Right ventricle myocardium superior (tissue), 1 donor: ENCODE measurements around the gene KLRC3. TPM values are rescaled to one million over a fixed set of nuclear protein-coding genes. Genes with fewer than 3 reads are reported as not detected.
"Not testable (repeated sequence)": the region's sequence is repeated elsewhere in the genome, so short reads cannot be mapped to it uniquely, and the experiment has no call there.

Experiments used
- ATAC-seq: fragments of 200-7000 bp; cut with Tn5 transposase; one replicate; pipeline ENCODE4 v1.9.1; 2020; ENCODE audit warnings: mild to moderate bottlenecking; ENCODE audit not compliant: poor library complexity
- DNase-seq: peaks from one replicate; pipeline ENCODE4 v3.0.0-alpha.2; 2020
- intact Hi-C: fragments of 100-400 bp; cut with DNase I; formaldehyde crosslinking; loops from one replicate; pipeline ENCODE4 v1.11.2; 2022
- total RNA-seq: library from RNA; stranded (reverse); fragmentation: NEBNext Ultra II Directional; extraction: Animal tissue kit (Norgen Biotek cat#: 25700); gene quantifications from one replicate; pipeline ENCODE4 v1.2.1, GENCODE V29; 2021
- donor health status: DM: no; HTN: yes; CAD: no; lungs with severe emphysema.

The KLRC3 gene
- total RNA-seq, 1 donor from 2014 or later, result not detected

DNA sequence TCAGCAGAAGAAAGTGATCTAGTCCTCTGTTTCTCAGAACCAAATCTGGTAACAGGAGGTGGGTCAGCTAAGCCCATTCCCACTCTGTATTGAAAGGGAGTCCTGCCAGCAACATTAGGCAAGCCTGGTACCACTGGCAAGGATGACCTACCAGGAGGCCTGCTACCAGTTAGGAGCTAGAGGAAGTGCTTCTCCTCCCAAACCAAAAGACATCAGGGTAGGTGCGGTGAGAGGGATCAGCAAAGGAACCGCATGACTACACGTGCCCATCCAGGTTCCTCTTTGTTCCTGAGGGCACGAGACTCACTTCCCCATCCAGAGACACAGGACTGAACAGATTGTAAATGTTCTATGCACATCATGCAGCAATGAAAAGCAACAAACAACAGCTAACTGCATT, 13.7 kb downstream of the KLRC3 start:
- DNase-seq (peak; percentile 38), ATAC-seq (peak; percentile 29)
- intact Hi-C loops, result no loop called here

DNA sequence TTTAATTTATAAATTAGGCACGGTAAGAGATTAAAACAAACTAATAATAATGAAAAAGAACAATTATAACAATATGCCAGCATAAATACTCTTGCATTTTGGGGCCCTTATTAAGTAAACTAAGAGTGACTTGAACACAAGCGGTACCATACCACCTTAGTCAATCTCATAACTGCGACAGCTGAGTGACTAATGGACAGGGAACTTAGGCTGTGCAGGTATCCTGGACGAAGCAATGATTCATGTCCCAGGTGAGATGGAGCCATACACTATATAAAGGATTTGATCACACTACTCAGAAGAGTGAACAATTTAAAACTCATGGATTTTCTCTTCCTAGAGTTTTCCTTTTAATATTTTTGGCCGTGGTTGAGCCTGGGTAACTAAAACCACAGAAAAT, 15.1 kb downstream of the KLRC3 start:
- intact Hi-C loops, result no loop called here
- no peak for ATAC-seq
- DNase-seq, result no peak

DNA sequence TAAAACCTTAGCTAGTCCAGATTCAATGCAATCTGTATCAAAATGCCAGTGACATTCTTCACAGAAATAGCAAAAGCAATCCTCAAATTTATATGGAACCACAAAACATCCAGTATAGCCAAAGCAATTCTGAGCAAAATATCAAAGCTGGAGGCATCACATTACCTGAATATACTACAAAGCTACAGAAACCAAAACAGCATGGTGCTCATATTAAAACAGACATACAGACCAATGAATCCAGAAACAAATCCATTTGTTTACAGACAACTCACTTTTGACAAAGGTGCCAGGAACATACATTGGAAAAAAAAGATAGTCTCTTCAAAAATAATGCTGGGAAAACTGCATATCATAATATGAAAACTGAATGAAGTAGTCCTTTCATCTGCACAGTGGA, 15.6 kb downstream of the KLRC3 start:
- intact Hi-C loops, result no loop called here
- ATAC-seq, result no peak
- DNase-seq, result no peak

DNA sequence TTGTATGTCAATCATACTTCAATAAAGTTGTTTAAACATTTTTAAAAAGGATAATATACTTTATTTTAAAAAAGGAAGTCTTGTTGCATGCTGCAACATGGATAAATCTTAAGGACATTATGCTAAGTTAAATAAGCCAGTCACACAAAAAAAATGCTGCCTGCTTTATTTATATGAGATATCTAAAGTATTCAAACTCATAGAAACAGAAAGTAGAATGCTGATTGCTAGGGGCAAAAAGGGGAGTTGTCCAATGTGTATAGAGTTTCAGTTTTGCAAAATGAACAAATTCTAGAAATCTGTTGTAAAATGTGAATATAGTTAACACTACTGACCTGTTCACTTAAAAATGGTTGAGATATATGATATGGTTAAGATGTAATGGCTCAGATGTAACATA, 19.6 kb downstream of the KLRC3 start:
- no peak for DNase-seq
- no peak for ATAC-seq
- intact Hi-C loops, result no loop called here

DNA sequence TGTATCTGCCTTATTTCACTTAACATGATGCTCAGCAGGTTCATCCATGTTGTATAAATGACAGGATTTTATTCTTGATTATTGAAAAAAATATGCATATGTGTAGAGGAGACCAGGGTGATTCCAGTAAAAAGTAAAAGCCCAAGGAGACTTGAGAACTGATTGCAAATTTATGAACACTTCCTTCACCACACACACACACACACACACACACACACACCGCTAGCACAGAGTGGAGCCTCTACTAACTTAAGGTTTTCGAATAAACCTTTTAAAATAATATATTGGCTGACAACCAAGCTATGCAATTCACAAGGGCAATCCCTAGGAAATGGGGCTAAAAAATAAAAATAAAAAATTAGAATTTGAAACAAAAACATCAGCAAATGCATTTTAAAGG, 22.2 kb downstream of the KLRC3 start:
- DNase-seq (no peak), ATAC-seq (no peak)
- intact Hi-C loops, result no loop called here

DNA sequence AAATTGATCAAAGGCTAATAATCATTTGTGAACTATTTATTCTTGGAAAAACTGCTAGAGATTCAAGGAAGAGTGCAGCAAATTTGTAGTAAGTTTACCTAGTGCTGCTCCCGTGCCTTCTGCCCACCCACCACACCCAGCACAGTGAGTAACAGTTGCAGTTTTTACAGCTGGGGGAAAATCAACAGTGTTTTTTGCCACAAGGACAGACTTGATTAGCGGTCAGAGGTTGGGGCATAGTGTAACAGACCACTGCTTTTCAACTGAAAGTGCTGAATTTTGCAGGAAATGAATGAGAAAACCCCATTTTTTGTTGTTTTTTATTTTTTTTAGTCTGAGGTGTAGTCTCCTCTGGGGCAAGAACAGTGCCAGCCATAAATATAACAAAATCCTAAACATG, 23.1 kb downstream of the KLRC3 start:
- ATAC-seq (no peak), DNase-seq (no peak)
- intact Hi-C loops, result no loop called here

DNA sequence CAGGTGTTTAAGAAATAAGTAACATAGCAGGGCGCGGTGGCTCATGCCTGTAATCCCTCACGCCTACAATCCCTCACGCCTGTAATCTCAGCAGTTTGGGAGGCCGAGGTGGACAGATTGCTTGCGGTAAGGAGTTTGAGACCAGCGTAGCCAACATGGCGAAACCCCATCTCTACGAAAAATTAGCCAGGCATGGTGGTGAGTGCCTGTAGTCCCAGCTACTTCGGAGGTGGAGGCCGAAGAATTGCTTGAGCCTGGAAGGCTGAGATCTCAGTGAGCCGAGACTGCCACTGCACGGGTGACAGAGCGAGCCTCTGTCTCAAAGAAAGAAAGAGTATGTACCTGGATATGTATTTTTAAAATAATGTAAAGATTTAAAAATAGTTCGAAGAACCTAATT, 24.2 kb downstream of the KLRC3 start:
- ATAC-seq, intact Hi-C loops, DNase-seq: not testable (repeated sequence)

DNA sequence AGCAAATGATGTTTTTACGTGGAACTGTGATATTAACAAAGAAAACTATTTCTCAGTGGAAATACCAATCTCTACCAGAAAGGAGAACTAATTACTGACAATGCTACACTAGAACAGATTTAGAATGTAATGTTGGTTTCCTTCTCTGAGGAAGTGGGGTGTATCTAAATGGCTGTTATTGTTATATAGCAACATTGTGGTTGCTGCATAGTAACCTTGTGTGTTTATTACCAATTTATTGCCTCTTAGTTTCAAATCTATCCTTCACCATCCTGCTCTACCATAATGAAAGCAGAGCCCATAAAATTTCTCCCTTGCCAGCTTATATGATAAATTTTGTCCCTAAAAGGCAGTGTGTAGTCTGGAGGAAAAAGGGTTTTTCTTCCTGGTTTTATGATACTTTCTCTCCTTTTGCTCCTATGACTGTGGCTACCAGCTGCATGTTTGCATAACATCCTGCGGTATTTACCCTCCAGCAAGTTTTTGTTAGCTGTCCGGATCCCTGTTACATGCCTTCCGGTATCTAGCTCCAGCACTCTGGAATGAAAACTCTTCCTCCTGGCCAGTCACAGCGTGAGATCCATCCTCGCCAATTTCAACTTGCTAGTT, 24.9 kb downstream of the KLRC3 start:
- ATAC-seq (peak; percentile 82), DNase-seq (no peak)
- intact Hi-C loops, result no loop called here

DNA sequence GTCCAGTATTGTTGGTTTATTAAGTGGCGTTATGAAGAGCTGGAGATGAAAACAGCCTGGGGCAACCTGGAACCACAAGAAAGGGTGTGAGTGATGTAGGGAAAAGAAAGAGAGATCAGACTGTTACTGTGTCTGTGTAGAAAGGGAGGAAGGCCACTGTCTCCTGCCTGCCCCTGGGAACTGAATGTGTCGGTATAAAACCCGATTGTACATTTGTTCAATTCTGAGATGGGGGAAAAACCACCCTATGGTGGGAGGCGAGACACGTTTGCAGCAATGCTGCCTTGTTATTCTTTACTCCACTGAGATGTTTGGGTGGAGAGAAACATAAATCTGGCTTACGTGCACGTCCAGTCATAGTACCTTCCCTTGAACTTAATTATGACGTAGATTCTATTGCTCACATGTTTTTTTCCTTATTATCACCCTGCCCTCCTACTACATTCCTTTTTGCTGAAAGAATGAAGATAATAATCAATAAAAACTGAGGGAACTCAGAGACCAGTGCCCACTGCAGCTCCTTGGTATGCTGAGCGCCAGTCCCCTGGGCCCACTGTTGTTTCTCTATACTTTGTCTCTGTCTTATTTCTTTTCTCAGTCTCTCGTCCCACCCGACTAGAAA, 25.8 kb downstream of the KLRC3 start:
- DNase-seq, ATAC-seq, intact Hi-C loops: not testable (repeated sequence)

DNA sequence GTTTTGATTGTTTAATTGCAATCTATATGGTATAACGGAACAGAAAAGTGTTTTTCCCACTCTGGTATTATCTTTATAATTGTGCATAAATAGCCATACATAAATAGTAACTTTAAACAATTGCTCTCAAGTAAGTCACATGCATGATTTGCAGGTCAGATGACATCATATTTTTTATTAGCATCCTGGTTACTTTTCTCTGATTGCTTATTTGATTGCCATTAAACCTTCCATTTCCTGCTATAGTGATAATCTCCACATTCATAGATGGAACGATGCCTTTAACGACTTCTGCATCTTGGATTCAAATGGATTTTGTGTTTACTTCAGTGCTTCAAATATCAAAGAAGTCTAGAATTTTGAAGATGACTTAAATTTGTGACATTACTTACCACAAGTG, 27.1 kb downstream of the KLRC3 start:
- intact Hi-C loops, result no loop called here
- no peak for ATAC-seq
- DNase-seq, result no peak

DNA sequence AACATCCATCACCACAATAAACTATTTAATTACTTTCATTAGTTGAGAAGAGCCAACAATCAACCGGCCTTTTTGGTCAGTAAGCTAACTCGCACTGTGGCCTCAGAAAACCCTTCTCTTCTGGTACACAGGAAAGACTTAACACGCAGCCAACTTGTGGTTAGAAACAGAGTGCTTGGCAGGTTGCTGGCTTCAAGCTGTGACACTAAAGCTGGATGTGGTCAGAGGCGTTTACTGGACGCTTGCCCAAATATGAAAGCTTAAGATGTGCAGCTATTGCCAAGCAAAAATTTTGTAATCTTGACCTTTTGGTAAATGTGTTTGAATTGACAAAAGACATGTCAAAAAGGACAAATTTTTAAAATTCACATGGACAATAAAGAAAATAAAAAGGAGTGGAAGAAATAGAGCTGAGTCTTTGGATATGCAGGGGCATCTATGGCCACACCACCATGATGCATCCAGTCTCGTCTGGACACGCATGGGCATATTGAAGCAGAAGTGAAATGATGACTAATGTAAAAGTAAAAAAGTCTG, 27.9 kb downstream of the KLRC3 start:
- DNase-seq (peak; percentile 68), ATAC-seq (peak; percentile 89)
- intact Hi-C loops, result no loop called here

DNA sequence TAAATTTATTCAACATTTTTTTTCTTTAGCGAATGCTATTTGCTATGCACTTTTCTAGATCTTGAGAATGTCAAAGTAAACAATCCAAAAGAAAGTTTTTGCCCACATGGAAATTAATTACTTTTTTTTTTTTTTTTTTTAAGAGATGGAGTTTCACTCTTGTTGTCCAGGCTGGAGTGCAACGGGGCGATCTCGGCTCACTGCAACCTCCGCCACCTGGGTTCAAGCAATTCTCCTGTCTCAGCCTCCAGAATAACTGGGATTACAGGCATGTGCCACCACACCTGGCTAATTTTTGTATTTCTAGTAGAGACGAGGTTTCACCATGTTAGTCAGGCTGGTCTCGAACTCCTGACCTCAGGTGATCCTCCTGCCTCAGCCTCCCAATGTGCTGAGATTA, 29.4 kb downstream of the KLRC3 start:
- ATAC-seq, DNase-seq, intact Hi-C loops: not testable (repeated sequence)

DNA sequence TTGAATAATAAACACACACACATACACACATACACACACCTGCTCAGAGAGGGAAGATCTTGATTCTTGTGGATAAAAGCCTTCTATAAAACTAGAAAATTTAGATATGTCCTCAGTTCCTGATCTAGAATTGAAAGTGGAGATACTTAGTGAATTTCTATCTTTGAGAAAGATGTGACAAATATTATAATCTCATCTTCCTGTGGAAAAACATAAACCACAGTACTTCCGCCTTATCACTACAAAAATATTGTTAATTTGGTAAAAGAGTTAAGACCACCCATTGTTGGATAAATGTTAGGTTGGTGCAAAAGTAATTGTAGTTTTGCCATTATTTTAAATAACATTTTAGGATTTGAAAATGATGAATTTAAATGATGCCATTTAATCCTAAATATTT, 30.5 kb downstream of the KLRC3 start, which contains the start of gene KLRK1:
KLRK1 (minus strand) TSS at position 138 of the 400 bp plus-strand sequence. CDS start 1,231 bp downstream, outside the sequence.
- intact Hi-C loops, result no loop called here
- no peak for ATAC-seq
- no peak for DNase-seq

DNA sequence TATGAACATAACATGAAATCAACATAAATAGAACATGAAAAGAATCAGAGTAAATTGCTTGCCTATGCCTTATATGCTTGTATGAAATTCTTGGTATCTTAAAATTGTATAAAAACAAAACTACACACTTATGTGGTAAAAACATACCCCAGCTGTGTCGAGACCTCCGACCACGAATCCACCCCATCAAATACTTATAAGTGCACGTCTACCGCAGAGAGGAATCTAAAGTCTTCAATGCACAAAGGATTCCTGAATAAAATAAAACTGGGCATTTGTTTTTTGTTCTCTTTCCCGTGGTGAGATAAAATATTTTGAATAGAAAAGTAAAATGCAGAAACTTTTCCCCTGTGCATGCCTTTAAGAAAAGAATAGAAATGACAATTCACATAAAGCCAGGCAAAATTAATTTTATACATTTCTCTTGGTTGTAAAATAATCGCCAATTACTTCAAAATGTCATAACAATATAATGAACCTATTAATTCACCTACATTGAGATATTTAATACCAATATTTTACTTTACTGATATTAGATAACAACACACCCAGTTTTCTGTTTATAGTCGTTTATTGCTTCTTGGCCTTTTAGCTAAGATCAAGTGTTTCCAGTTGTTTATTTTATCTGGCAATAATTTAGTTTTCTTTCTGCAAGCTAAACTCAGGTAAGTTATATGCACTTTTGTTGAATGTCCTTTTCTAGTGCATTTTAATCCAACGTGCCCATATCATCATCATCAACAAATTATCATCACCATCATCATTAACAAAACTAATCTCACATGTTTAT, 31.6 kb downstream of the KLRC3 start:
- ATAC-seq (no peak), DNase-seq (no peak)
- intact Hi-C loops, result no loop called here

DNA sequence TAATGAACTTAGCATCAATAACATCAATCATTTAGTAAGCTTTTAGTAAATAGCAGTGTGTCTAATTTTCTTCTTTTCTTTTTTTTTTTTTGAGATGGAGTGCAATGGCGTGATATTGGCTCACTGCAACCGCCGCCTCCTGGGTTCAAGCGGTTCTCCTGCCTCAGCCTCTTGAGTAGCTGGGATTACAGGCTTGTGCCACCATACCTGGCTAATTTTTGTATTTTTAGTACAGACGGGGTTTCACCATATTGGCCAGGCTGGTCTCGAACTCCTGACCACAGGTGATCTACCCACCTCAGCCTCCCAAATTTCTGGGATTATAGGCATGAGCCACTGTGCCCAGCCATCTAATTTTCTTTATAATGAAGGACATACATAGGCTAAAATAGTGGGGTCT, 32.9 kb downstream of the KLRC3 start:
- DNase-seq, intact Hi-C loops, ATAC-seq: not testable (repeated sequence)

DNA sequence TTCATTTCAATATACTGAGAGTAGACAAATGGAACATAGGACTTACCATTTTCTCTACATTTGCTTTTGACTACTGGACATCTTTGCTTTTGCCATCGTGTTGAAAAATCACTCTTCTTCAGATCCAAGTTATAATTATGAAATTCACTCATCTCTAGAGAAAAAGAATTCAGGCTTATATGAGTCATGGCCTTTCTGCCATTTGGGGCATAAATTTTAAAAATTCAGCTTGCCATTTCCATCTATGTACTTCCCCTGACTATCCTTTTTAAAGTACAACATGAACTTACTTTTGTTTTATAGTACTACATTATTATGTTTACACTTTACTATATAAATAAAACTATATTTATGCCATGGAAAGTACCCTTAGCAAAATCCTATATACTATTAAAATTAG, 33.5 kb downstream of the KLRC3 start:
- DNase-seq, result no peak
- ATAC-seq, result no peak

DNA sequence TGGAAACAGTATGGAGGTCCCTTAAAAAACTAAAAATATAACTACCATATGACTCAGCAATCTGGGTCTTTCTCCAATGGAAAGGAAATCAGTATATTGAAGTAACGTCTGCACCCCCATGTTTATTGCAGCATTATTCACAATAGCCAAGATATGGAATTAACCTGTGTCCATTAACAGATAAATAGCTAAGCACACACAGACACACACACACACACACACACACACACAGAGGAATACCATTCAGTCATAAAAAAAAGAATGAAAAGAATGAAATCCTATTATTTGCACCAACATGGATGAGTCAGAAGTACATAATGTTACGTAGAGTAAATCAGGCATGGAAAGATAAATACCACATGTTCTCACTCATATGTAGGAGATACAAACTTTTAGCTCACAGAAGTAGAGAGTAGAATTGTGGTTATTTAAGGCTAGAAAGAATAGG, 35.2 kb downstream of the KLRC3 start:
- DNase-seq (no peak), ATAC-seq (no peak)
- intact Hi-C loops, result no loop called here

More for the DNA sequence above, 33.5 kb downstream of the KLRC3 start:
- intact Hi-C loops, result no loop called here

DNA sequence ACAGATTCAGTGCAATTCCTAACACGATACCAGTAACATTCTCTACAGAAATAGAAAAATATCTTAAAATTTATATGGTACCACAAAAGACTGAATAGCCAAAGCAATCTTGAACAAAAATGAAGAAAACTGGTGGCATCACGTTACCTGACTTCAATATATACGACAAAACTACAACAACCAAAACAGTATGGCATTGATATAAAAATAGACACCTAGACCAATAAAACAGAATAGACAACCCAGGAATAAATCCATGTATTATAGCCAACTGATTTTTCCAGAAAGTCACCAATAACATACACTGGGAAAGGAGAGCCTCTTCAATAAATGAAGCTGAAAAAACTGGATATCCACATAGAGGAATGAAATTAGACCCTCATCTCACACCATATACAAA, 36.2 kb downstream of the KLRC3 start:
- no peak for DNase-seq
- intact Hi-C loops, result no loop called here
- ATAC-seq, result no peak

DNA sequence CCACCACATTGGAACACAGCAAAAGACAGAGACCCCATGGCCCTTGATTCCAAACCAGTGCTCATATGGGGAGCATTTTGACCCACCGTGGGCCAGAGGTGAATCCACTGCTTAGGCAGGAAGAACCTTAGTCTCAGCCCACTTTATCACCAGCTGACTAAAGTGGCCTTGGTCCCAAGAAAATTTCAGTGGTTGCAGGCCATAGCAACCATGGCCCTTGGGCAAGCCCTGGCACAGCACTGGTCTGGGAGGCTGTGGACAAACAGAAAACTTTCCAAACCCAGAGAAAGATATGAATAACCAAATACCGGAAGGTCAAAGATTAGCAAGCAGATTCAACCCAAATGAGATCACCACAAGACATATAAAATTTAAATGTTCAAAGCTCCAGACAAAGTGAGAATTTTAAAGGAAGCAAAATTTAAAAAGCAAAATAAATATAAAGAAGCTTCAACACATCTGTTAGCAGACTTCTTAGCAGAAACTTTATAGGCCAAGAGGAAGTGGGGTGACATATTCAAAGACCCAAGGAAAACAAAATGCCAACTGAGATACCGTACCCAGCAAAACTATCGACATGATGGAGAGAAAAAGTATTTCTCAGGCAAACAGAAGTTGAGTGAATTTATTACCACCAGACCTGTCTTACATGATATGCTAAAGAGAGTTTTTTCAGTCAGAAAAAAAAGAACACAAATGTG, 38.3 kb downstream of the KLRC3 start:
- DNase-seq (no peak), ATAC-seq (no peak)
- intact Hi-C loops, result no loop called here
